Keratinocyte (primary cell): ENCODE results near the gene SLC35A1.

ENCODE experiments used
- CTCF ChIP-seq, 3 experiments: IDR thresholded peaks in 1 of 3; conservative IDR thresholded peaks in 1 of 3; optimal IDR thresholded peaks in 1 of 3; 2 replicates in 2 of 3; 3 replicates in 1 of 3; pipeline versions ENCODE3 to v1.5.1; 2011; ENCODE audit warnings: low read length in 3 of 3, mild to moderate bottlenecking in 3 of 3, moderate library complexity in 2 of 3, control low read depth in 1 of 3, inconsistent platforms in 1 of 3; ENCODE audit not compliant: insufficient read depth in 2 of 3; ENCODE audit errors: extremely low read depth in 1 of 3
- EZH2 ChIP-seq: IDR thresholded peaks from one replicate; pipeline ENCODE4 v1.6.1; 2012; ENCODE audit warnings: inconsistent platforms, mild to moderate bottlenecking, low read length, moderate library complexity

DNA sequence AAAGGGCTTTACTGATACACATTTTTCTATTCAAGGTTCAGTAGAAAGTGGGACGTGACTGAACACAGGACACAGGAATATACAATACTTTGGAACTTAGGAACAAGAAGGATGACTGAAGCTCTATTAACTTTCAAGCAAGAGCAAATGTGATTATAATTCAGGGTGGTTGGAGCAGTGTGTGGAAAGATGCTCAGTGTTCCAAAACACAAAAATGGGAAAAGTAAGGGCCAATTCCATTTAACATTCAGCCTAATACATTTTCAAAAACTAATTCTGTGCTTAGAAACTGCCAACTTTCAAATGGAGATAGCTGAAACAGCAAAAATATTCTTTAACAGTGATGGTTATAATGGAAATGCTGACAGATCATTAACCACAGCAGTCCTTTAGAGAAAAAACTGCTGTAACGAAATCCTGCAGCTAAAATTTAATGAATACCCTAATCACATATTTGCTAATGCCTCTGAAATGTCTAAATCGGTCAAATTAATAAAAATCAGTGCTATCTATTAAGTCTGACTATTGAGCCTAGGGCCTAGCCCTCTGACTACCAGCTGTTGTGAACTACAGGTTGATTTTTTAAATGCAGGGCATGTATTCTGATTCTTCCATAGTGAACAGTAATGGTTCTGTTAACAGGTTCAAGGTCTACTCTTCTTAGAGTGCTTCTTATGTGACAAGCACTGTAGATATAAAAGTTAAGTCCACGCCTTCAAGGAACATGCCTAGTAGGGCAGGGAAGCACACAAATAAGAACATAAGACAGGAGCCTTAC is 71.1 kb downstream of the SLC35A1 start:
- TF ChIP-seq EZH2, result no peak
- no peak for TF ChIP-seq CTCF (optimal IDR thresholded peaks at IDR 0.05 in 1 of 3, IDR thresholded peaks at IDR 0.05 in 1 of 3, conservative IDR thresholded peaks at IDR 0.05 in 1 of 3; ENCODE audit: extremely low read depth in 1 of 3, insufficient read depth in 2 of 3, low read length in 3 of 3)
